Measurements from ENCODE around the gene HBB.
"Not testable (repeated sequence)": the region's sequence is repeated elsewhere in the genome, so short reads cannot be mapped to it uniquely, and the experiment has no call there.

The HBB gene

DNA sequence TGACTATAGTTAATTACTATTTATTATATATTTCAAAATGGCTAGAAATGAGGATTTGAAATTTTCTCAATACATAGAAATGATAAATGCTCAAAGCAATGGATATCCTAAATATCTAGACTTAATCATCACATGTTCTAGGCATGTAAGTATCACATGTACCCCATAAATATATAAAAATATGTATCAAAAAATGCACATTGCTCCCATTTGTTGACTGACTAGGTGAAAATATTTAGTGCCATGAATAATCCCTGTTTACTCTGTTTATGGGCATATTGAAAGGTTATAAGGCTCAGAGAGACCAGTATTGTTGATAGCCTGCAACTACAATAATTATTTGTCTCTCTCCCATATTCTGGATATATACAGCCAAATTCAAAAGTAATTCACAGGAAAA, 39.7 kb upstream of the HBB start:
- no peak overlapping the region for H3K4me3 ChIP-seq (ENCODE audit: low read depth, low read length)
- TF ChIP-seq, protein P1, sequence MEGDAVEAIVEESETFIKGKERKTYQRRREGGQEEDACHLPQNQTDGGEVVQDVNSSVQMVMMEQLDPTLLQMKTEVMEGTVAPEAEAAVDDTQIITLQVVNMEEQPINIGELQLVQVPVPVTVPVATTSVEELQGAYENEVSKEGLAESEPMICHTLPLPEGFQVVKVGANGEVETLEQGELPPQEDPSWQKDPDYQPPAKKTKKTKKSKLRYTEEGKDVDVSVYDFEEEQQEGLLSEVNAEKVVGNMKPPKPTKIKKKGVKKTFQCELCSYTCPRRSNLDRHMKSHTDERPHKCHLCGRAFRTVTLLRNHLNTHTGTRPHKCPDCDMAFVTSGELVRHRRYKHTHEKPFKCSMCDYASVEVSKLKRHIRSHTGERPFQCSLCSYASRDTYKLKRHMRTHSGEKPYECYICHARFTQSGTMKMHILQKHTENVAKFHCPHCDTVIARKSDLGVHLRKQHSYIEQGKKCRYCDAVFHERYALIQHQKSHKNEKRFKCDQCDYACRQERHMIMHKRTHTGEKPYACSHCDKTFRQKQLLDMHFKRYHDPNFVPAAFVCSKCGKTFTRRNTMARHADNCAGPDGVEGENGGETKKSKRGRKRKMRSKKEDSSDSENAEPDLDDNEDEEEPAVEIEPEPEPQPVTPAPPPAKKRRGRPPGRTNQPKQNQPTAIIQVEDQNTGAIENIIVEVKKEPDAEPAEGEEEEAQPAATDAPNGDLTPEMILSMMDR (IDR thresholded peaks at IDR 0.05; ENCODE audit: borderline replicate concordance, insufficient read depth, low read depth, low read length), result no peak

DNA sequence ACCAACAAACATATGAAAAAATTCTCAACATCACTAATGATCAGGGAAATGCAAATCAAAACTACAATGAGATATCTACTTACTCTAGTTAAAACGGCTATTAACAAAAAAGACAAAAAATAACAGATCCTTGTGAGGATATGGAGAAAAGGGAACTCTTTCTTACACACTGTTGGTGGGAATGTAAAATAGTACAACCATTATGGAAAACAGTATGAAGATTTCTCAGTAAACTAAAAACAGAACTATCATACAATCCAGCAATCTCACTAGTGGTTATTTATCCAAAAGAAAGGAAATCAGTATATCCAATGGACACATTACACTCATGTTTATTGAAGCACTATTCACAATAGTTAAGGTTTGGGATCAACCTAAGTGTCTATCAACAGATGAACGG, 39.0 kb upstream of the HBB start:
- TF ChIP-seq, protein P1 (IDR thresholded peaks at IDR 0.05; ENCODE audit: borderline replicate concordance, insufficient read depth, low read depth, low read length), result no peak
- no peak overlapping the region for H3K4me3 ChIP-seq (ENCODE audit: low read depth, low read length)

DNA sequence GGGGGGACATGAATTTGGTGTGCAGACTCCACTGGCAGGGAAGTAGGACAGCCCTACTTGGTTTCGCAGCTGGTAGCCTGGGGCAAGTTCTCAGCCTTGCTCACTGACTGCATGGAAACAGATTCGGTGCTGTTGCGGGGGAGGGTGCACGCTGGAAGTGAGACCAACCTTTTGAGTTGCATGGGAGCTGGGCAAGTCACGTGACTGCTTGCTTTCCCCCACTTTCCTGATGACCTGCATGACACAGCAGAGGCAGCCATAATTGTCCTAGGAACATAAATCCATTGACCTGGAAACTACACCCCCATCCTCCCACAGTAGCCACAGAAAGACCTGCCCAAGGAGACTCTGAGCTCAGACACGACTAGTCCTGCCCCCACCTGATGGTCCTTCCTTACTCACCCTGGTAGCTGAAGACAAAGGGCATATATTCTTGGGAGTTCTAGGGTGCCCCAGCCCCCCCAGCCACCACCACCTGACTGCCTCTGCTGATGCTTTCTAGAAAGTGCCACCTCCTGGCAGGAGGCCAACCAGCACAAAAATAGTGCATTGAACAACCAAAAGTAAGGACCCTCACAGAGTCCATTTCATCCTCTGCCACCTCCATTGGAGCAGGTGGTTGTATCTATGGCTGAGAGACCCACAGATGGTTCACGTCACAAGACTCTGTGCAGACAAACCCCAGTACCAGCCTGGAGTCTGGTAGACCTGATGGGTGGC, 31.8 kb upstream of the HBB start:
- H3K4me3 ChIP-seq (ENCODE audit: low read depth, low read length), result no peak overlapping the region
- TF ChIP-seq, protein P1 (IDR thresholded peaks at IDR 0.05; ENCODE audit: borderline replicate concordance, insufficient read depth, low read depth, low read length), result no peak

DNA sequence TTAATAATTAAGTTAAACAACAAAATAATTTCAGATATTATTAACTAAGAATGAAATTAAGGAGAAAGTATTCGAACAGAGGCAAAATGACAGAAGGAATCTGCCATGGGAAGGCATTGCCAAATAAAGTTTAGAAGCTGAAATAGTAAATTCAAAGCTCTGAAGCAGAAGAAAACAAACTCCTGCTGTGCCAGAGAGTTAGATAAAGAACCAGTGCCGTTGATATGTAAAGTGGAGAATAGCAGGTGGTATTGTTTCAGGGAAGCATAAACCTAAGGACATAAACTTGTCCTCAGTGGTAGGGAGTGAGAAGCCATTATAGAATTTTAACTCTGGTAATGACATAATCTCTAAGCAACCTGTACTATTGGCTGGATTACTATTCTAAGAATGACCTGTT, 30.4 kb upstream of the HBB start:
- TF ChIP-seq, protein P1 (IDR thresholded peaks at IDR 0.05; ENCODE audit: borderline replicate concordance, insufficient read depth, low read depth, low read length), result no peak
- H3K4me3 ChIP-seq (ENCODE audit: low read depth, low read length), result no peak overlapping the region

DNA sequence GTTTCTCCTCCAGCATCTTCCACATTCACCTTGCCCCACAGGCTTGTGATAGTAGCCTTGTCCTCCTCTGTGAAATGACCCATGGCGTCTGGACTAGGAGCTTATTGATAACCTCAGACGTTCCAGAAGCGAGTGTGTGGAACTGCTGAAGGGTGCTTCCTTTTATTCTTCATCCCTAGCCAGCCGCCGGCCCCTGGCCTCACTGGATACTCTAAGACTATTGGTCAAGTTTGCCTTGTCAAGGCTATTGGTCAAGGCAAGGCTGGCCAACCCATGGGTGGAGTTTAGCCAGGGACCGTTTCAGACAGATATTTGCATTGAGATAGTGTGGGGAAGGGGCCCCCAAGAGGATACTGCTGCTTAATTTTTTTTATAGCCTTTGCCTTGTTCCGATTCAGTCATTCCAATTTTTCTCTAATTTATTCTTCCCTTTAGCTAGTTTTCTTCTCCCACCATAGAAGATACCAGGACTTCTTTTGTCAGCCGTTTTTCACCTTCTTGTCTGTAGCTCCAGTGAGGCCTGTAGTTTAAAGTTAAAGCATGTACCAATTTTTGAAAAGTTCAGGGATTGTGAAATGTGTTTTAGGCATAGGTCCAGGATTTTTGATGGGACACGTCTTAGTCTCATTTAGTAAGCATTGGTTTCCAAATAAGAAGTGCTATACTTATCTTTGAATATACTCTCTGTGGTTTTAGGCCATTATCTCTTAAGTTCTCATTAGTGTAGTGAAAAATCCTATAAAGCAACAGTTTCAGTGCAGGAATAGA, 28.0 kb upstream of the HBB start, which contains the start of gene HBG2:
TSS of gene HBG2 (minus strand) at position 136 of the 768 bp plus-strand sequence. CDS start at position 83, 53 bp downstream.
- H3K4me3 ChIP-seq (ENCODE audit: low read depth, low read length), result not testable (repeated sequence)

DNA sequence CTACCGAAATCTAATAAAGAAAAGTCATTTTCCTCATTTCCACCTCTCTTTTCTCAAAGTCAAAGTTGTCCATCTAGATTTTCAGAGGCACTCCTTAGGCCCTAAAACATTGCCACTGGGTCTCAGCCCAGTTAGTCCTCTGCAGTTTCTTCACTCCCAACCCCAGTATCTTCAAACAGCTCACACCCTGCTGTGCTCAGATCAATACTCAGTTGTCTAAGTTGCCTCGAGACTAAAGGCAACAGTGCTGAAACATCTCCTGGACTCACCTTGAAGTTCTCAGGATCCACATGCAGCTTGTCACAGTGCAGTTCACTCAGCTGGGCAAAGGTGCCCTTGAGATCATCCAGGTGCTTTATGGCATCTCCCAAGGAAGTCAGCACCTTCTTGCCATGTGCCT, 27.2 kb upstream of the HBB start:
- not testable (repeated sequence) for H3K4me3 ChIP-seq (ENCODE audit: low read depth, low read length)

DNA sequence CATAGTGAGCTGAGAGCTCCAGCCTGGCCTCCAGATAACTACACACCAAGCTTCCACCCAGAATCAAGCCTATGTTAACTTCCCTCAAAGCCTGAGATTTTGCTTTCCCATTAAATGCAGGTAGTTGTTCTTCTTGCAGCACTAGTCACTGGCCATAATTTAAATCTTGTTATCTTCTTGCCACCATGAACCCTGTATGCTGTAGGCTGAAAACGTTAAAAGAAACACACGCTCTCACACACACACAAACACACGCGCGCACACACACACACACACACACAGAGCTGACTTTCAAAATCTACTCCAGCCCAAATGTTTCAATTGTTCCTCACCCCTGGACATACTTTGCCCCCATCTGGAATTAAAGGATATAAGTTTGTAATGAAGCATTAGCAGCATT, 26.6 kb upstream of the HBB start:
- H3K4me3 ChIP-seq (ENCODE audit: low read depth, low read length), result not testable (repeated sequence)

DNA sequence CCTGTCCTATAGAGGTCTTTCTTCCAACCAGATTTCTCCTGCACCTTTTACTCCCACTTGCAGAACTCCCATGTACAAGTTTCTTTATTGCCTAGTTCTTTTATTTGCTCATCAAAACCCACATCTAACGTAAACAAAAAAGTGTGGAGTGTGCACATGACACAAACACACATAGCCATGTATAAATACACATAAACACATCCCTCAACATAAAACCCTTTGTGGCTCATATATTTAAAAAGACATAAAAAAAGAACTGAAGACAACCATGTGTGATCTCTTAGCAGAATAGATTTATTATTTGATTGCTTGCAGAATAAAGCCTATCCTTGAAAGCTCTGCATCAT, 26.0 kb upstream of the HBB start:
- TF ChIP-seq, protein P1 (IDR thresholded peaks at IDR 0.05; ENCODE audit: borderline replicate concordance, insufficient read depth, low read depth, low read length), result no peak
- H3K4me3 ChIP-seq (ENCODE audit: low read depth, low read length), result no peak overlapping the region

All from GM12875 (cell line).